Nephron (organoid): ENCODE results near the gene TBCE.
"Not testable (repeated sequence)": the region's sequence is repeated elsewhere in the genome, so short reads cannot be mapped to it uniquely, and the experiment has no call there.

Experiments
- H3K27ac Mint-ChIP-seq, 3 experiments: 2 replicates each; pipeline ENCODE4 v1.8.0; 2020; ENCODE audit warnings: mixed read lengths in 3 of 3, mild to moderate bottlenecking in 2 of 3, moderate library complexity in 1 of 3
- H3K27me3 Mint-ChIP-seq: 2 replicates; pipeline ENCODE4 v1.8.0; 2021; ENCODE audit warnings: low read depth, mild to moderate bottlenecking, moderate library complexity, mixed read lengths
- H3K36me3 Mint-ChIP-seq: 2 replicates; pipeline ENCODE4 v1.8.0; 2020; ENCODE audit warnings: low read depth, mixed read lengths
- H3K4me1 Mint-ChIP-seq: 2 replicates; pipeline ENCODE4 v1.8.0; 2020; ENCODE audit warnings: mixed read lengths
- H3K4me3 Mint-ChIP-seq, 3 experiments: 2 replicates each; pipeline ENCODE4 v1.8.0; 2020; ENCODE audit warnings: mild to moderate bottlenecking in 3 of 3, mixed read lengths in 3 of 3, moderate library complexity in 2 of 3
- H3K9me3 Mint-ChIP-seq: 2 replicates; pipeline ENCODE4 v1.8.0; 2020; ENCODE audit warnings: mixed read lengths
- TF ChIP-seq, protein P1 (sequence below), 3 experiments: fragments of 200-600 bp; sonication (generic); IDR thresholded peaks; one replicate each; pipeline ENCODE4 v1.5.0; 2021; ENCODE audit warnings: antibody characterized with exemption in 3 of 3; ENCODE audit not compliant: unreplicated experiment in 3 of 3

Gene TBCE

GRCh38 chr1:235450433-235450832 lies 83.2 kb downstream of the TBCE start:
- H3K9me3 Mint-ChIP-seq, result no peaks in the 10 kb centered on the region
- peaks cover 53% of the 10 kb centered on the region for H3K36me3 Mint-ChIP-seq
- TF ChIP-seq, protein P1, sequence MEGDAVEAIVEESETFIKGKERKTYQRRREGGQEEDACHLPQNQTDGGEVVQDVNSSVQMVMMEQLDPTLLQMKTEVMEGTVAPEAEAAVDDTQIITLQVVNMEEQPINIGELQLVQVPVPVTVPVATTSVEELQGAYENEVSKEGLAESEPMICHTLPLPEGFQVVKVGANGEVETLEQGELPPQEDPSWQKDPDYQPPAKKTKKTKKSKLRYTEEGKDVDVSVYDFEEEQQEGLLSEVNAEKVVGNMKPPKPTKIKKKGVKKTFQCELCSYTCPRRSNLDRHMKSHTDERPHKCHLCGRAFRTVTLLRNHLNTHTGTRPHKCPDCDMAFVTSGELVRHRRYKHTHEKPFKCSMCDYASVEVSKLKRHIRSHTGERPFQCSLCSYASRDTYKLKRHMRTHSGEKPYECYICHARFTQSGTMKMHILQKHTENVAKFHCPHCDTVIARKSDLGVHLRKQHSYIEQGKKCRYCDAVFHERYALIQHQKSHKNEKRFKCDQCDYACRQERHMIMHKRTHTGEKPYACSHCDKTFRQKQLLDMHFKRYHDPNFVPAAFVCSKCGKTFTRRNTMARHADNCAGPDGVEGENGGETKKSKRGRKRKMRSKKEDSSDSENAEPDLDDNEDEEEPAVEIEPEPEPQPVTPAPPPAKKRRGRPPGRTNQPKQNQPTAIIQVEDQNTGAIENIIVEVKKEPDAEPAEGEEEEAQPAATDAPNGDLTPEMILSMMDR (IDR thresholded peaks at IDR 0.05; ENCODE audit: unreplicated experiment in 3 of 3), result no peak
- H3K4me3 Mint-ChIP-seq, result no peak overlapping the region
- peak overlapping the region in 1 of 3 experiments; percentile 21 for H3K27ac Mint-ChIP-seq
- H3K4me1 Mint-ChIP-seq, result no peaks in the 10 kb centered on the region
- H3K27me3 Mint-ChIP-seq, result no peaks in the 10 kb centered on the region

DNA sequence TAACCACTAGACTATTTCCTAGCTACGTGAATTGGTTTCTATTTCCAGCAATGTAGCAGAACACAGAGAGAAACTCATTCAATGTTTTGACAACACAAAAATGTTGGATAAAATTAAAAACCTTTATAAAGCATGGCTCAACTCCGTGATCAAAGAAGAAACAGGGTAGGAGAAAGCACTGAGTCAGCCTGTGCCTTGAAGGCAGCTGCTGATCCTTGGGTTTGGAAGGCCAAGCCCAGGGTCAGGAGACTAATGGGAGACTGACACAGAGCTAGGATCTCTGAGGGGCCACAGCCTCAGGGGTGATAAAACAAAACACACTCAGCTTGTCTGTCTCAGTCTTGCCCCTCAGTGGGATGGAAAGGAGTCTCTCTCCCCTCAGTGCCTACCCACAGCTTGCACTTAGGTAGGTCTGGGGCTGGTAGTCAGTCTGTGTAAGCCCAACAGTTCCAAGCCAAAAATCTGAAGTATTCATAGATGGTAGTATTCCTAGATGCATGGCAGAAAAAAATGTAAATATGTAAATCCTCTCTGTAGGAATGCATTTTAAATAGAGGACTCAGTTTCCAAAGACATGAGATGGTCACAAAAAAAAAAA lies 83.8 kb downstream of the TBCE start:
- no peaks in the 10 kb centered on the region for H3K9me3 Mint-ChIP-seq
- peak overlapping the region in 1 of 3 experiments; percentile 6 for H3K27ac Mint-ChIP-seq
- no peaks in the 10 kb centered on the region for H3K27me3 Mint-ChIP-seq
- H3K4me1 Mint-ChIP-seq, result no peaks in the 10 kb centered on the region
- no peak overlapping the region for H3K4me3 Mint-ChIP-seq
- peaks cover 51% of the 10 kb centered on the region for H3K36me3 Mint-ChIP-seq
- TF ChIP-seq, protein P1 (IDR thresholded peaks at IDR 0.05; ENCODE audit: unreplicated experiment in 3 of 3), result no peak

GRCh38 chr1:235454021-235454420 lies 86.8 kb downstream of the TBCE start:
- TF ChIP-seq, protein P1 (IDR thresholded peaks at IDR 0.05; ENCODE audit: unreplicated experiment in 3 of 3), result no peak
- H3K9me3 Mint-ChIP-seq, result no peaks in the 10 kb centered on the region
- H3K27ac Mint-ChIP-seq, result no peak overlapping the region
- no peaks in the 10 kb centered on the region for H3K27me3 Mint-ChIP-seq
- no peak overlapping the region for H3K4me3 Mint-ChIP-seq
- no peaks in the 10 kb centered on the region for H3K4me1 Mint-ChIP-seq
- peaks cover 40% of the 10 kb centered on the region for H3K36me3 Mint-ChIP-seq

DNA sequence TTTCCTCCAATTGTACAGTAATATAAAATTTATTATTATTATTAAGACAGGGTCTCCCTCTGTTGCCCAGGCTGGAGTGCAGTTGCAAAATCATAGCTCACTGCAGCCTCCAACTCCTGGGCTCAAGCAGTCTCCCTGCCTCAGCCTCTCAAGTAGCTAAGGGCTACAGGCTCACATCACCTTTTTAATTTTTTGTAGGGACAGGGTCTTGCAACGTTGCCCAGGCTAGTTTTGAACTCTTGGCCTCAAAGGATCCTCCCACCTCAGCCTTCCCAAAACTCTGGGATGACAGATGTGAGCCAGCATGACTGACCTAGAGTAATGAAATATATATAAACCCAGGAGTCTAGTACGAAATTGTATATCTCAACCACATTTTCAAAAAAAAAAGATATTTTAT lies 87.9 kb downstream of the TBCE start:
- H3K27me3 Mint-ChIP-seq, result no peaks in the 10 kb centered on the region
- H3K9me3 Mint-ChIP-seq, result no peaks in the 10 kb centered on the region
- H3K36me3 Mint-ChIP-seq, result peaks cover 32% of the 10 kb centered on the region
- H3K4me1 Mint-ChIP-seq, result no peaks in the 10 kb centered on the region
- H3K27ac Mint-ChIP-seq, result no peak overlapping the region
- TF ChIP-seq, protein P1 (IDR thresholded peaks at IDR 0.05; ENCODE audit: unreplicated experiment in 3 of 3), result no peak
- no peak overlapping the region for H3K4me3 Mint-ChIP-seq

GRCh38 chr1:235455823-235456222 lies 88.6 kb downstream of the TBCE start:
- Mint-ChIP-seq H3K4me1 (no peaks in the 10 kb centered on the region), H3K36me3 (peaks cover 25% of the 10 kb centered on the region), H3K27ac (no peak overlapping the region), H3K27me3 (no peaks in the 10 kb centered on the region), H3K4me3 (no peak overlapping the region), H3K9me3 (no peaks in the 10 kb centered on the region)
- TF ChIP-seq, protein P1 (IDR thresholded peaks at IDR 0.05; ENCODE audit: unreplicated experiment in 3 of 3), result no peak

DNA sequence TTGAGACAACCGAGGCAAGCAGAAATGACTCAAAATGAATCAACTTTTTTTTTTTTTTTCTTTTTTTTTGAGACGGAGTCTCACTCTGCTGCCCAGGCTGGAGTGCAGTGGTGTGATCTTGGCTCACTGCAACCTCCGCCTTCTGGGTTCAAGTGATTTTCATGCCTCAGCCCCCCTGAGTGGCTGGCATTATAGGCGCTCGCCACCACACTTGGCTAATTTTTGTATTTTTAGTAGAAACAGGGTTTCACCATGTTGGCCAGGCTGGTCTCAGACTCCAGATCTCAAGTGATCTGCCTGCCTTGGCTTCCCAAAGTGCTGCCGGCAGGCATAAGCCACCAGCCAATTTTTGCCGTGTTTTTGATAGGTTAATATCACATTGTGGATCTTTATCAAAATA lies 90.6 kb downstream of the TBCE start:
- H3K36me3 Mint-ChIP-seq, result peaks cover 22% of the 10 kb centered on the region
- H3K4me1 Mint-ChIP-seq, H3K4me3 Mint-ChIP-seq, H3K9me3 Mint-ChIP-seq, H3K27ac Mint-ChIP-seq, H3K27me3 Mint-ChIP-seq: not testable (repeated sequence)
